Tibial nerve (tissue), 4 donors: ENCODE data around the gene SLC9A9. TPM values are rescaled to one million over a fixed set of nuclear protein-coding genes. Genes with fewer than 3 reads are reported as not detected.

Experiments used
- DNase-seq, 2 donors: peaks; one replicate each; pipeline ENCODE4 v3.0.0-alpha.2; 2019; ENCODE audit warnings: low spot score in 2 of 2
- H3K27ac ChIP-seq, 4 donors: fragments of 200-600 bp; sonication (generic) in 3 of 4; one replicate each; pipeline ENCODE4 v1.5.1; 2017 to 2019; ENCODE audit warnings: mild to moderate bottlenecking in 1 of 4
- H3K27me3 ChIP-seq, 2 donors: fragments of 200-600 bp; sonication (generic) in 1 of 2; one replicate each; pipeline versions ENCODE4 v1.5.1 to v1.6.0; 2017 to 2019
- H3K36me3 ChIP-seq, 3 donors: fragments of 200-600 bp; sonication (generic); one replicate each; pipeline ENCODE4 v1.5.1; 2018 to 2019
- H3K4me1 ChIP-seq, 4 donors: fragments of 200-600 bp; sonication (generic) in 3 of 4; one replicate each; pipeline ENCODE4 v1.5.1; 2017 to 2019
- H3K4me3 ChIP-seq, 4 donors: fragments of 200-600 bp; sonication (generic) in 3 of 4; one replicate each; pipeline ENCODE4 v1.5.1; 2017 to 2019; ENCODE audit warnings: mild to moderate bottlenecking in 1 of 4, moderate library complexity in 1 of 4
- H3K9me3 ChIP-seq, 4 donors: fragments of 200-600 bp; sonication (generic) in 3 of 4; one replicate each; pipeline ENCODE4 v1.5.1; 2017 to 2019
- CTCF ChIP-seq, 5 experiments: fragments of 200-600 bp in 3 of 5; fragments of 450-650 bp in 2 of 5; sonication (generic) in 3 of 5; IDR thresholded peaks; one replicate each; pipeline ENCODE4 v1.5.1; 2016 to 2019; ENCODE audit warnings: antibody characterized with exemption in 5 of 5, mild to moderate bottlenecking in 3 of 5, moderate library complexity in 2 of 5
- EP300 ChIP-seq, 2 donors: sonication (generic); formaldehyde crosslinking; IDR thresholded peaks; one replicate each; pipeline ENCODE4 v1.6.1; 2017; ENCODE audit warnings: antibody characterized with exemption in 2 of 2, mild to moderate bottlenecking in 1 of 2
- POLR2A ChIP-seq, 2 donors: fragments of 450-650 bp; IDR thresholded peaks; one replicate each; pipeline ENCODE4 v1.6.1; 2017; ENCODE audit warnings: antibody characterized with exemption in 2 of 2, mild to moderate bottlenecking in 2 of 2, moderate library complexity in 2 of 2
- WGBS, 2 donors: methylation state at CpG; one replicate each; pipeline ENCODE4 v1.1.5; 2018; 5-methylcytosine and 5-hydroxymethylcytosine counted together
- total RNA-seq, 4 donors: library from RNA; depleted of rRNA; stranded (reverse); fragments of >200 nt; gene quantifications; one replicate each; pipeline ENCODE4 v1.1.0, GENCODE V29; 2016

Gene SLC9A9
- total RNA-seq, 4 donors from 2014 or later: 7.6 to 11.1 (median 9.2) TPM

DNA sequence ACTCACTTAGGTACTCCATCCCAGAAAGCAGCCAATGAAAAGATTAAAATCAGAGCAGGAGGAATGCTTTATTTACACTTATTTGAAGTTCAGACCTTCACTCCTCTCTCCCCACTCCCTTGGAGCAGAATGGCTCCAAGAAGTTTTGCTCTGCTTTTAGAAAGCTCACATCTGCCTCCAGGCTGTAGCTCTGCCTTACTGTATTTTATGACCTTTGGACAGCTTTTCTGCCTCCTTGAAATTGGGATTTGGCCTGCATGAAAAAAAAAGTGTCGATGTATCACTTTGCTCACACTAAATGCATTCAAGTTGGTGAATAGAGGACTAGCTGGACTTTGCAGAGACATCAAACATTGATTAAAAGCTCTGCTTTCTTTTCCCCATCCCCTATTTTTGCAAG is 95.3 kb downstream of the SLC9A9 start:
- WGBS, 2 donors: 52 to 60% methylated on average over 1 of the region's 1 CpG
- DNase-seq: no peak
- Histone ChIP-seq H3K4me1 (peaks cover 0 to 5% (median 0%) of the 10 kb centered on the region in 4 donors), H3K4me3 (no peak overlapping the region), H3K9me3 (no peaks in the 10 kb centered on the region), H3K27me3 (no peaks in the 10 kb centered on the region), H3K36me3 (no peaks in the 10 kb centered on the region), H3K27ac (no peak overlapping the region)
- TF ChIP-seq EP300 (IDR thresholded peaks at IDR 0.05): no peak
- TF ChIP-seq CTCF (IDR thresholded peaks at IDR 0.05): no peak
- no peak for TF ChIP-seq POLR2A (IDR thresholded peaks at IDR 0.05)

DNA sequence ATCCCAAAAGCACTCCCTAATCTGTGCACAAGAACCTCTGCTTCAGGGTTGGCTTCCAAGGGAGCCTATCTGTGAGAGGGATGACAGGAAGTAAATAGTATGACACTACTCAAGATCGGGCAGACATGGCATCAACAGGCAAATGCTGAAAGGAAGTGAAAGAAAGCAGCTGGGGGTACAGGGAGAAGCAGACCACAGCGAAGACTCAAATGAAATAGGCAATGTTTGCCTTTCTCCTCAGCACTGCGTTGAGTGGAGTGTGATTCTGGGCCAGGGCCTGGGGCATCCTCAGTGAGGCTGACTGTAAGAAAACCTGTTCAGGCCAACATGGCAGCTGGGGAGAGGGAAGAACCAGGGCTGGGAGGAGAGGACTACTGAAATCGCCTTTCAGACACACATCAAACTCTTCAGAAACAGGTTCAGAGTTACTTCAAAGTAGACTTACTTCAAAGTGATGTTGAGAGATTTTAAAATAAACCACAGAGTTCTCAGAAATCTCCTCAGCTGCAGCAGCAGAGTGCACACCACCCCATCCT is 96.6 kb downstream of the SLC9A9 start:
- no peaks in the 10 kb centered on the region for H3K9me3 ChIP-seq
- peak overlapping the region in 1 of 4 donors; percentile 3 for H3K27ac ChIP-seq
- no peaks in the 10 kb centered on the region for H3K27me3 ChIP-seq
- WGBS, 2 donors: 83% methylated on average over 4 of the region's 4 CpGs
- H3K4me3 ChIP-seq: no peak overlapping the region
- H3K36me3 ChIP-seq: no peaks in the 10 kb centered on the region
- peaks cover 0 to 5% (median 0%) of the 10 kb centered on the region in 4 donors for H3K4me1 ChIP-seq
- DNase-seq: no peak
- TF ChIP-seq EP300 (IDR thresholded peaks at IDR 0.05) (no peak), POLR2A (IDR thresholded peaks at IDR 0.05) (no peak), CTCF (IDR thresholded peaks at IDR 0.05) (no peak)

DNA sequence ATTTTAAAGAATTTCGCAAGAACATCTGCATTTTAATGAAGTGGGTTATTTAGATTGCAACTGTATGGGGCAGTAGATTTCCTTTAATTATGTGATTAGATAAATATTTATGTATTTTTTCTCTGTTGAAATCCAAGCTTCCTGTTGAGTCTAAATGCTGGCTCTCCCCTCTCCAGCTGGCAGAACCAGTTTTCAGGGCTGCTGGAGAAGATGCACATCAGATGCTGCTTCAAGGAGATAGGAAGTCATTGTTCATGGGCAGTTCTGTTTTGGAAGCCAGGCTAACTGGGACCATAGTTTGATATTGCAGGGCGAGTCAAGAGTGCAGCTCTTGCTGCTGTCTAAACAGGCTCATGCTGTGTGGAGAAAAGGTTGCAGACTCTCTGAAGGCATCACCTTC is 97.4 kb downstream of the SLC9A9 start:
- Histone ChIP-seq H3K27ac (no peak overlapping the region), H3K4me1 (peaks cover 0 to 5% (median 0%) of the 10 kb centered on the region in 4 donors), H3K4me3 (no peak overlapping the region), H3K36me3 (no peaks in the 10 kb centered on the region), H3K9me3 (no peaks in the 10 kb centered on the region), H3K27me3 (no peaks in the 10 kb centered on the region)
- no peak for TF ChIP-seq POLR2A (IDR thresholded peaks at IDR 0.05)
- TF ChIP-seq CTCF (IDR thresholded peaks at IDR 0.05): no peak
- no peak for TF ChIP-seq EP300 (IDR thresholded peaks at IDR 0.05)
- 96 to 100% methylated on average over 2 of the region's 2 CpGs for WGBS, 2 donors
- no peak for DNase-seq

- Histone ChIP-seq H3K27ac (peak overlapping the region in 1 of 4 donors; percentile 7), H3K36me3 (no peaks in the 10 kb centered on the region), H3K9me3 (no peaks in the 10 kb centered on the region), H3K4me3 (no peak overlapping the region), H3K4me1 (peaks cover 0 to 5% (median 0%) of the 10 kb centered on the region in 4 donors), H3K27me3 (no peaks in the 10 kb centered on the region)
- 51 to 62% methylated on average over 5 of the region's 5 CpGs for WGBS, 2 donors
- DNase-seq: no peak
- TF ChIP-seq CTCF (IDR thresholded peaks at IDR 0.05) (no peak), EP300 (IDR thresholded peaks at IDR 0.05) (no peak), POLR2A (IDR thresholded peaks at IDR 0.05) (no peak)
Observed at GRCh38 chr3:143749926-143750325, 98.3 kb downstream of the SLC9A9 start.

DNA sequence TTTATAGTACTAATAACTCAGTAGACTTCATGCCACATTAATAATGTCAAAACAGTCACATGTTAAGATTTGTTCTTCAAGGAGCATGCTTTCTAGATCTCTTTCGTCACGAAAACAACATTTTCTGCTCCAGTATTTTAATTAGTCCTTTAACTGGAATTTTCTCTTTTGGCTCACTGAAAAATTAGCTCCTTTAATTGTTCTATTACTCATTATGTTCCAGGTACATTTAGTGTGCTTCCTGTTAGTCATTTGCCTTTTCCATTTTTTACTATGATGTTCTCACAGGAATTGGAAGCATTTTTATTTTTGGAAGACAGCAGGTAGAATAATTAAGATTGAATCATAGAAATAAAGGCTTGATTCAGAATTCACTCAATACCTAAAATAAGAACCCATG is 111.2 kb downstream of the SLC9A9 start:
- no peak for DNase-seq
- no peaks in the 10 kb centered on the region for H3K4me1 ChIP-seq
- H3K9me3 ChIP-seq: peaks cover 0 to 24% (median 0%) of the 10 kb centered on the region in 4 donors
- H3K27me3 ChIP-seq: no peaks in the 10 kb centered on the region
- WGBS, 2 donors: 84 to 86% methylated on average over 2 of the region's 2 CpGs
- no peaks in the 10 kb centered on the region for H3K36me3 ChIP-seq
- no peak overlapping the region for H3K4me3 ChIP-seq
- TF ChIP-seq EP300 (IDR thresholded peaks at IDR 0.05) (no peak), POLR2A (IDR thresholded peaks at IDR 0.05) (no peak), CTCF (IDR thresholded peaks at IDR 0.05) (no peak)
- no peak overlapping the region for H3K27ac ChIP-seq
